K562 (cell line): ENCODE data around the gene IL1RAPL2.

ENCODE experiments used
- ATF6 ChIP-seq: sonication (generic); formaldehyde crosslinking; IDR thresholded peaks from 2 replicates; pipeline ENCODE4 v1.4.0; 2020; ENCODE audit warnings: mild to moderate bottlenecking, missing genetic modification reagents
- HIVEP1 ChIP-seq: fragments of 250-450 bp; sonication (Bioruptor Pico); IDR thresholded peaks from 2 replicates; pipeline ENCODE4 v1.4.0; 2020; ENCODE audit warnings: mild to moderate bottlenecking
- KDM5B ChIP-seq: fragments of 200-600 bp; sonication (generic); IDR thresholded peaks from 2 replicates; pipeline ENCODE4 v1.6.1; 2012; ENCODE audit warnings: low read depth, mild to moderate bottlenecking, moderate library complexity, low read length, control low read depth, inconsistent platforms; ENCODE audit not compliant: insufficient replicate concordance
- MAFF ChIP-seq: IDR thresholded peaks from 2 replicates; pipeline ENCODE4 v1.6.1; 2012; ENCODE audit warnings: low read length, improper control_type of control experiment
- ZBTB17 ChIP-seq: fragments of 450-650 bp; formaldehyde crosslinking; IDR thresholded peaks from 2 replicates; pipeline ENCODE4 v1.4.0; 2020; ENCODE audit warnings: mild to moderate bottlenecking
- ZBTB33 ChIP-seq: sonication (generic); formaldehyde crosslinking; IDR thresholded peaks from 2 replicates; pipeline ENCODE4 v1.8.1; 2023; ENCODE audit warnings: mild to moderate bottlenecking, missing genetic modification reagents
- ZNF239 ChIP-seq: fragments of 250-450 bp; sonication (Bioruptor Pico); IDR thresholded peaks from 2 replicates; pipeline ENCODE4 v1.4.0; 2020; ENCODE audit warnings: mild to moderate bottlenecking
- ZNF277 ChIP-seq: fragments of 250-450 bp; sonication (Bioruptor Pico); IDR thresholded peaks from 2 replicates; pipeline ENCODE4 v1.8.0; 2022; ENCODE audit warnings: inconsistent platforms, mild to moderate bottlenecking, moderate library complexity, borderline replicate concordance

GRCh38 chrX:105458846-105459245, 892.8 kb downstream of the IL1RAPL2 start:
- no peak for TF ChIP-seq HIVEP1 (CRISPR knock-in tag)
- TF ChIP-seq ZNF277 (CRISPR knock-in tag) = no peak
- no peak for TF ChIP-seq KDM5B
- TF ChIP-seq ZBTB33 (CRISPR knock-in tag) = no peak
- TF ChIP-seq MAFF = no peak
- no peak for TF ChIP-seq ATF6 (CRISPR knock-in tag)
- TF ChIP-seq ZBTB17 (CRISPR knock-in tag) = no peak
- no peak for TF ChIP-seq ZNF239 (CRISPR knock-in tag)
